ENCODE measurements around the gene CADM3.

CADM3 gene

DNA sequence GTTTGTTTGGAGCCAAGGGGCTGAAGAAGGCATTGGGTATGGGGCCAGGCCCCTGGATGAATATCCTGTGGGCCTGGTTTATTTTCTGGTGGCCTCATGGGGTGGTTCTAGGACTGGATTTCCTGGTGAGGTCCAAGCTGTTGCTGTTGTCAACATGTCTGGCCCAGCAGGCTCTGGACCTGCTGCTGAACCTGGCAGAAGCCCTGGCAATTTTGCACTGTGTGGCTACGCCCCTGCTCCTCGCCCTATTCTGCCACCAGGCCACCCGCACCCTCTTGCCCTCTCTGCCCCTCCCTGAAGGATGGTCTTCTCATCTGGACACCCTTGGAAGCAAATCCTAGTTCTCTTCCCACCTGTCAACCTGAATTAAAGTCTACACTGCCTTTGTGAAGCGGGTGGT lies 34.7 kb downstream of the CADM3 start:
- DNase-seq (no peak), ATAC-seq (no peak)

- DNase-seq = no peak
- no peak for ATAC-seq
These were observed 35.7 kb downstream of the CADM3 start for GRCh38 chr1:159207080-159207479.

- ATAC-seq = no peak
- no peak for DNase-seq
These were observed 36.4 kb downstream of the CADM3 start for GRCh38 chr1:159207774-159208173.

GRCh38 chr1:159208175-159208825 lies 36.9 kb downstream of the CADM3 start:
- no peak for DNase-seq

DNA sequence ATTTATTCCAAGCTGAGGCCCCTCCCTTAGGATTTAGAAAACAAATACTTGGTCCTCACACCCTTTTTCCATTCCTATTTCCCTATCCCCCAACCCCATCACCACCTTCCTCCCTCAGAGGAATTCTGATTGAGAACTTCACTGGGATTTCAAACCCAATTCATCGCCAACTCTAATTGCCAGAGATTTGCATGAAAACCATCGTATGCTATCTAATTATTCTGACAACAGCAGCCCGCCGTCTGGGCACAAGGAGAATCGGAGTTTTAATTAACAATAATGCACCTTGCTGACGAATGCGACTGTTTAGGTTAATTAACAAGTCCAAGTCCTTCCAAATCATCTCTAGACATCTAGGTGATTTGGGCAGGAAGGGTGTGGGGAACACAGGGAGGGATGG lies 37.6 kb downstream of the CADM3 start:
- DNase-seq (no peak), ATAC-seq (no peak)

More at GRCh38 chr1:159208175-159208825, 36.9 kb downstream of the CADM3 start:
- no peak for ATAC-seq

DNA sequence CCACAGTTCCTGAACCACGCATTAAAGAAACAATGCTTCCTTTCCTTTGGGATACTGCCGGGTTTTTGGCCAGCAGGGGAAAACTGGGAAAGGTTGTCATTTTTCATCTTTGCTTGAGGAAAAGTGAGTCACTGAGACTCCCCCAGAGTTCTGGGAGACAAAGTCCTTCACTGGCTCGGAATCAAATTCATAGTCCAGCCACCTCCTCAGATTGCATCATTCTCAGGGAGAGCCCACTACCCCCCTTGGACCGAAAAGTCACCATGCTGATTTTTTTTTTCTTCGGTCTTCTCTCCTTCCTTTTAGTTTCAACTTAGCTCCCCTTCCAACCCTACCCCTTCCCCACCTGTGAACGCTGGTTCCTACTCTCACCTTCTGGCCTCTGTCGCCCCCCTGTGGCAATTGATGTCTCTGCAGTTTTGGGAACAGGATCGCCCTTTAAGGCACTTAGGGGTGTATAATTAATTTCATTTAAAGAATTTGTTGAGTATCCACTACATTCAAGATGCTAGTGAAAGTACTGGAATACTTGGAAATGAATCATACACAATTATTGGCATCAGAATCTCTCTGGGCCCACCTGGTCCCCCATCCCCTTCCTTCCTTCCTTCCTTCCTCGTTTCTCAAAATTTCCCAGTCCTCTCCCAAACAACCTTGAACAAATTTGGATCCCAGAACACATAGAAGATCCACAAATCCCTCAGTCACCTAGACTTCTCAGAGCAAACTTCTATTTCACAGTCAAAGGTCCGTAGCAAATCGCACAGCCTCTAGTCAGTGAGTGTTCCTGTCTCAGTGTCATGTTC lies 40.1 kb downstream of the CADM3 start:
- DNase-seq (peak; percentile 72), ATAC-seq (peak; percentile 41)

DNA sequence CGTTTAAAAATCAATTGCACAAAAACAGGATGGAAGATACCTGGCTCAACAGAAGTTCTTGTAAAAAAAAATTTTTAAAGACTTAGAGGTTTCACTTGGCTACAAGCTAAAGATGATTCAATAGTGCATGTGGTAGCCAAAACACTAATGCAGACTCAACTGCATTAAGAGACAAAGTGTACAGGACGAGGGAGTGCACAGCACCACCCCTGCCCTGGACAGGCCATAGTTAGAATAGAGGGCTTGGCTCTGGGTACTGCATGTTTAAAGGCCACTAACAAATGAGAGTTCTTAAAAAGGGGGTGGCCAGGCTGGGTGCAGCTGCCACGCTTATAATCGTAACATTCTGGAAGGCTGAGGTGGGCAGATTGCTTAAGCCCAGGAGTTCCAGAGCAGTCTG lies 41.2 kb downstream of the CADM3 start:
- no peak for ATAC-seq
- DNase-seq = no peak

DNA sequence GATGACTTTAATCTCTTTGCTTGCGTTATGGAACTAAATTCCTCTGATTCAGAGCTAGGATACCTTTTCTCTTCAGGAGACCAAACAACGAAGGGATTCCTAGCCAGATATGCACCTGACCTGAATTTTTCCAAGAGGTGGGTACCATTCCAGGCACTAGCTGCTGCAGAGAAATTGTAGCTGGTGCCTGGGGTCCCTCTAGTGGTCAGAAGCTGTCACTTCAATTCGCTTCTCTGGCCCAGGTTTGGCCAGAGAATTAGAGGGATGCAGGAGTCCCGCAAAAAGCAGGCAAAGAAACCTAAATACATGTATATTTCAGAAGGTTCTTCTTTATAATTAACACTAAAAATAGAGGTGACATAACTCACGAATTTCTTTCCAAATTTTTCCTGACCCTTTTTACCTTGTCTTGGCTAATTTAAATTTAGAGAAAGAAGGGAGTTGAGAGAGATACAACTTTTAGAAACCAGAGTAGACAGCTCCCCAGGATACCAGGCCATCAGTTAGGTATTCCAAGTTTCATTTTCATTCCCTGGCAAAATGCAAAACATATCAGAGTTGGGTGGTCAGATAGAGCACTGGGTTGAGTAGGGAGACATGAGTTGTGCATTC lies 42.8 kb downstream of the CADM3 start:
- DNase-seq (peak; percentile 36), ATAC-seq (peak; percentile 63)

DNA sequence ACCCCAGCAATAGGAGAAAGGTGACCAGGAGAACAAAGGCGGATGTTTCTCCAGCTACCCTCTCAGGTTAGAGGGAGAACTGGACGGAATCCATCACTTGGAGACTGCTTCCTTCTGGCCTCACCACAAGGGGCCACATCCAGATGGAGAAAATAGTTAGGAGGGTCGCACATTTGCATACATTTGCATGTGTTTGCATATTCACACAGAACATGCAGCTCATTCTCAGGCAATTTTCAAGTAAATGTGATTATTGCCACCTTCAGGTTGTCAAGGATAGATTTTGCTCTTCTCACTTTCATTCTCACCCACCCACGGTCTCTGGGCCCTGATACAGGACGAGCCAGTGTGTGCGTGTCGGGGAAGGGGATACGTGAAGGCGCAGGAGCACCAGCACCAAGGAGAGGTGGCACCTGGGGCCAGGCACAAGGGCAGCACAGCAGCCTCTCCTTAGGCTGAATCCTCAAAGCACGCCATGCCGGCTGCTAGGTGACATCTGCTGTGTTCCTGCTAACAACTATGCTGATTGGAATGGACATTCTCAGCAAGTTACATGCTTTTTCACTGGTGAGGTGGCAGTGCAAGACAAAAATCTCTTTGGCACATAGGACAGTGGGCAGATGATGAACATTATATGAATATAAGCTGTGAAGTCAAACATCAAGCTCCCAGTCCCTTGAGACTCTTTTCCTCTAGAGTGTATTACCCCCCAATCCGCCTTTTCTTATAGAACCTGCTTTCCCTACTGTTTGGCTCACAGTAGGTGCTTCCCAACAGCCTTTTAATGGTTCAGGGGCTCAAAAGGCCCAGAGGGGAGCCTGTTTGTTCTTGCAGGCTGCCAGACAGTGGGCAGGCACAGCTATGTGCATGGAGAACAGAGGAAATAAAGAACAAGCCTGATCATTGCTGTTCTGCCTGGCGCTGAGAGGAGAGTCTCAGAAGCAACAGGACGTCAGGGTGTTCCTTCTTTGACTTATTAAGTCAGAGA lies 47.5 kb downstream of the CADM3 start:
- DNase-seq = no peak
- no peak for ATAC-seq

DNA sequence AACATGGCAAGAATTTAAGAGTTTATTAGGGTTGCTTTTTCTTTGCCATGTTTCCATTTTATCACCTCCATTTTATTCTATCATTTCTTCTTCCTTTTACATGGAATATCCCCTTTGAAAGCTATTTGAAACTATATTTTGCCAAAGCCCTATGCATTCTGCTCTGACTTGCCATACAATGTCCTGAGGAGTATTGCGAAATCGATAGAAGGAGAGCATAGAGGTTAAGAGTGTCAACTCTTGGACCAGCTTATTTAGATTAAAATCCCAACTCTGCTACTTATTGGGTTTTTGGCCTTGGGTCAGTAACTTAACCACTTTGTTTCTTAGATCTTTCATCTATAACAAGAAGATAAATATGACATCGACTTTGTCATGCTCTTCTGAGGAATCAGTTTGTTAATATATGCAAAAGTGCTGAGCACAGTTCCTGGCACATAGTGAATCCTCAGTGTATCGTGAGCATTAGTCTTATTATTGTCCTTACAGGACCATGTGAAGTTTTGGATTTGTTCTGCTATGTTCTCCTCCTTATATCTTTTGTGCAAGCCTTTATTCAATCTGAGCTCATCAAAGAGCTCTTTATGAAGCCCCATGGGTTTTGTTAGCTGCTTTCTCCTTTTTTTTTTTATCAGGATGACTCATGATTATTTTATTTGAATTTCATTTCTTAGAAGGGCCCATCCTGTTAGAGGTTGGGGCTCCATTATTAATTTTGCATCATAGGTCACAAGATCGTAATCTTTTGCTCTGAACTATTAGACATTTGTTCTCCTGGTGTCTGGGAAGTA lies 50.9 kb downstream of the CADM3 start:
- DNase-seq (no peak), ATAC-seq (no peak)

- ATAC-seq = no peak
These were observed 51.6 kb downstream of the CADM3 start for GRCh38 chr1:159223004-159223403.

DNA sequence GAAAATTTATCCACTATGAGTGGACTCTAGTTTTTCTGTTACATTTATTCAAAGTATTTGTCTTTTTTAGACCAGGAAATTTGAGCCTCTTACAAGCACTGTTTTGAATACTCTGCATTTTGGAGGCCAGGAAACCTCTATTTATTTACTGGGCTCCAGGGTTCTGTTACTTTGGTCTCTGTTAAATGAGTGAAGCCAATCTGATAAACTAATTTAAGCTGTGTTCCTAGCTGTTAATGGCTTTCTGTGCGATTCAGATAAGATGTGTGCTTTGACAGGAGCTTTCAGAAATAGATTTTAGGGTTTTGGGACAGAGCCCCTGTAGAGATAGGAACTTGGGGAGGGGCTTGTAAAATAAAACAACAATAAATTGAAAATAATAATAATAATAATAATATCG lies 57.1 kb downstream of the CADM3 start:
- ATAC-seq (no peak), DNase-seq (no peak)

More at GRCh38 chr1:159223004-159223403, 51.6 kb downstream of the CADM3 start:
- DNase-seq = no peak

- ATAC-seq (no peak), DNase-seq (no peak)
These were observed 58.0 kb downstream of the CADM3 start for GRCh38 chr1:159229260-159229885.

DNA sequence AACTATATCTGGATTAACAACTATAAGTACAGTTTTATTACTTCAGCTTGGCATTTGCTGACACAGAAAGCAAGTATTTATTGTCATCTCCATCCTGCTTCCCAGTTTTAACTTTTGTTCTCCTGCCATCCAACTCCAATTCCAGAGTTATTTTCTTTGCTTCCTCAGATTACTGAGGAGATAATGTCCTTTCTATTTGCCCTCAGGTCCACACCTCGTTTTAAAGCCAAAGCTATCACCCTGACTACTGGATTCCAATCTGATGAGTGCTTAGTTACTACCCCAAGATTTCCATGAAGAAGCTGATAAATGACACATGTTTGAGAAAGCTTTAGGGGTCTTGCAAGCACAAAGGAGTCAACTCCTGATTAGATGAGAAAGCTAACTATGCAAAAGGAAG lies 58.5 kb downstream of the CADM3 start:
- DNase-seq = no peak
- ATAC-seq = no peak

GRCh38 chr1:159239551-159240220 lies 68.3 kb downstream of the CADM3 start:
- DNase-seq (no peak), ATAC-seq (no peak)

- DNase-seq (no peak), ATAC-seq (no peak)
These were observed 75.9 kb downstream of the CADM3 start for GRCh38 chr1:159247266-159247665.

DNA sequence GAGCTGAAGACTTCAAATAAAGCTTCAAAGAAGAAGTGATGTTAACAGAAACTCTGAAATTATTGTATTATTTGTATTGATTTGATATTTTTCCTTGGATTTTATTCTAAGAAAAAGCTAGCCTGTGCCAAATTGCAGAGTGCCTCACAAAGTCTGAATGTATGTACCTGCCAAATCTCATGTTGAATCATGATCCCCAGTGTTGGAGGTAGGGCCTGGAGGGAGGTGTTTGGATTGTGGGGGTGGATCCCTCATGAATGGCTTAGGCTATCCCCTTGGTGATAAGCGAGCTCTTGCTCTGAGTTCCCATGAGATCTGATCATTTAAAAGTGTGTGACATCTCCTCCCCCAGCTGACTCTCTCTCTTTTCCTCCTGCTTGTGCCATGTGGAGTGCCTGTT lies 76.9 kb downstream of the CADM3 start:
- DNase-seq (no peak), ATAC-seq (no peak)

DNA sequence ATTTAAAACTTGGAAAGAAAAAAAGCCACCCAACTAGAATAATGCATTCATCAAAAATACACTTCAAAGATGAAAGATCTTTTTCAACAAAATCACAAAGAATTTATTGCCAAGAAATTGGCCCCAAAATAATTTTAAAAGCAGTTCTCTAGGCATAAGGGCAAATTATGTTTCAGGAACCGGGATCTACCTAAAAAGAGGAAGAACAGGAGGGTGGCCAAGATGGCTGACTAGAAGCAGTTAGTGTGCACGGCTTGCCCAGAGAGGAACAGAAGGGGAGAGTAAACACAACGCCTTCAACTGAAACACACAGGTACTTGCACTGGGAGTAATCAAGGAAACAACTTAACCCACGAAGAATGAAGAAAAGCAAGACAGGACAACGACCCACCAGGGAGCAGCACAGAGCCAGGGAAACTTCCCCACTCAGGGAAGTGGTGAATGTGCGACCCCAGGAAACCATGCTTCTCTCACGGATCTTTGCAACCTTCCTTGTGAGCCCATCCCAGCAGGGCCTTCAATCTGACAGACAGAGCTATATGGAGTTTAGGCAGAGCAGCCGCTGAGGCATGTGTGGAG lies 79.3 kb downstream of the CADM3 start:
- no peak for DNase-seq
- no peak for ATAC-seq

All from stimulated activated naive CD8-positive, alpha-beta T cell treated with anti-CD3 and anti-CD28 coated beads, Interleukin-15, Interleukin-2, amounts not matched to agents 100 U/mL and 50 U/mL, for 24 hours (primary cell).